Activated CD4-positive, alpha-beta T cell treated with anti-CD3 and anti-CD28 coated beads, Interleukin-2, amount 50 U/mL, for 48 hours (primary cell): Measurements from ENCODE around the gene DLX6.

Source experiments
- DNase-seq, 2 experiments: peaks; one replicate each; pipeline ENCODE4 v3.0.0-alpha.2; 2020

DLX6 gene

GRCh38 chr7:96996111-96996957, 9.0 kb upstream of the DLX6 start:
- DNase-seq = no peak

GRCh38 chr7:96996958-96997511, 8.3 kb upstream of the DLX6 start:
- no peak for DNase-seq

- DNase-seq = no peak
These were observed 7.8 kb upstream of the DLX6 start for GRCh38 chr7:96997512-96998032.

- DNase-seq = no peak
These were observed 7.0 kb upstream of the DLX6 start for GRCh38 chr7:96998333-96998732.

GRCh38 chr7:96998744-96999143, 6.6 kb upstream of the DLX6 start:
- no peak for DNase-seq

GRCh38 chr7:97001221-97001620, 4.1 kb upstream of the DLX6 start:
- DNase-seq = no peak

- DNase-seq = no peak
These were observed 3.4 kb upstream of the DLX6 start for GRCh38 chr7:97001656-97002554.

GRCh38 chr7:97002555-97003261, 2.6 kb upstream of the DLX6 start:
- no peak for DNase-seq

GRCh38 chr7:97003262-97004246, 1.8 kb upstream of the DLX6 start:
- no peak for DNase-seq

- no peak for DNase-seq
These were observed 838 bp upstream of the DLX6 start for GRCh38 chr7:97004247-97005182.

GRCh38 chr7:97006055-97006815, 882 bp downstream of the DLX6 start:
- DNase-seq = peak; percentile 37 to 46

GRCh38 chr7:97006816-97007582, 1.6 kb downstream of the DLX6 start:
- DNase-seq = no peak

GRCh38 chr7:97007583-97007861, 2.2 kb downstream of the DLX6 start:
- DNase-seq = no peak

- DNase-seq = no peak
These were observed 3.0 kb downstream of the DLX6 start for GRCh38 chr7:97008275-97008917.

GRCh38 chr7:97009753-97010732, 4.7 kb downstream of the DLX6 start:
- DNase-seq = no peak

GRCh38 chr7:97011104-97011503, 5.8 kb downstream of the DLX6 start:
- no peak for DNase-seq
